ENCODE measurements around the gene KLKB1. TPM values are rescaled to one million over a fixed set of nuclear protein-coding genes. Genes with fewer than 3 reads are reported as not detected.

The KLKB1 gene
- total RNA-seq, 1 experiment from 2014 or later = 0.10 TPM

DNA sequence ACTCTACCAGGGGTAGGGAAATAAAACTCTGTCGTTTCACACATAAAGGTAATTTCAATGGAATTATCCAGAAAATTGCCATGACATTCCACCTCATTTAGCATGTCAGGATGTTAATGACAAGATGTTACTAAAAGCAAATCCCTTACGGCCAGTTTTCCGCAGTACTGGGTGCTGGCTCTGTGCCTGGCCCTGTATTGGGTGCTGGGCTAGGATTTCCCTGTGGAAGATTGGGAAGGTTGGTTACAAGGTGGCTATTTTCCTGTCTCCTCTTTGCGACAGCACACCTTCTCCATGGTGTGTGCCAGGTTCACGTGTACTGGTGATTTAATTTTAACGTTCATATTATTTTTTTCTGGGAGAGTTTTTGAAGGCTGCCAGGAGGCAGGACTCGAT is 13.1 kb downstream of the KLKB1 start (continued):
- TF ChIP-seq, protein P1, sequence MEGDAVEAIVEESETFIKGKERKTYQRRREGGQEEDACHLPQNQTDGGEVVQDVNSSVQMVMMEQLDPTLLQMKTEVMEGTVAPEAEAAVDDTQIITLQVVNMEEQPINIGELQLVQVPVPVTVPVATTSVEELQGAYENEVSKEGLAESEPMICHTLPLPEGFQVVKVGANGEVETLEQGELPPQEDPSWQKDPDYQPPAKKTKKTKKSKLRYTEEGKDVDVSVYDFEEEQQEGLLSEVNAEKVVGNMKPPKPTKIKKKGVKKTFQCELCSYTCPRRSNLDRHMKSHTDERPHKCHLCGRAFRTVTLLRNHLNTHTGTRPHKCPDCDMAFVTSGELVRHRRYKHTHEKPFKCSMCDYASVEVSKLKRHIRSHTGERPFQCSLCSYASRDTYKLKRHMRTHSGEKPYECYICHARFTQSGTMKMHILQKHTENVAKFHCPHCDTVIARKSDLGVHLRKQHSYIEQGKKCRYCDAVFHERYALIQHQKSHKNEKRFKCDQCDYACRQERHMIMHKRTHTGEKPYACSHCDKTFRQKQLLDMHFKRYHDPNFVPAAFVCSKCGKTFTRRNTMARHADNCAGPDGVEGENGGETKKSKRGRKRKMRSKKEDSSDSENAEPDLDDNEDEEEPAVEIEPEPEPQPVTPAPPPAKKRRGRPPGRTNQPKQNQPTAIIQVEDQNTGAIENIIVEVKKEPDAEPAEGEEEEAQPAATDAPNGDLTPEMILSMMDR (IDR thresholded peaks at IDR 0.05 in 2 of 3, conservative IDR thresholded peaks at IDR 0.05 in 1 of 3; ENCODE audit: borderline replicate concordance in 1 of 3, insufficient read depth in 1 of 3, low read depth in 2 of 3, low read length in 2 of 3) = no peak
- TF ChIP-seq CEBPB (IDR thresholded peaks at IDR 0.05; ENCODE audit: low read depth) (no peak), YY1 (IDR thresholded peaks at IDR 0.05; ENCODE audit: extremely low read depth, insufficient replicate concordance, low read depth, low read length) (no peak), EZH2phosphoT487 (IDR thresholded peaks at IDR 0.05; ENCODE audit: borderline replicate concordance) (no peak)

DNA sequence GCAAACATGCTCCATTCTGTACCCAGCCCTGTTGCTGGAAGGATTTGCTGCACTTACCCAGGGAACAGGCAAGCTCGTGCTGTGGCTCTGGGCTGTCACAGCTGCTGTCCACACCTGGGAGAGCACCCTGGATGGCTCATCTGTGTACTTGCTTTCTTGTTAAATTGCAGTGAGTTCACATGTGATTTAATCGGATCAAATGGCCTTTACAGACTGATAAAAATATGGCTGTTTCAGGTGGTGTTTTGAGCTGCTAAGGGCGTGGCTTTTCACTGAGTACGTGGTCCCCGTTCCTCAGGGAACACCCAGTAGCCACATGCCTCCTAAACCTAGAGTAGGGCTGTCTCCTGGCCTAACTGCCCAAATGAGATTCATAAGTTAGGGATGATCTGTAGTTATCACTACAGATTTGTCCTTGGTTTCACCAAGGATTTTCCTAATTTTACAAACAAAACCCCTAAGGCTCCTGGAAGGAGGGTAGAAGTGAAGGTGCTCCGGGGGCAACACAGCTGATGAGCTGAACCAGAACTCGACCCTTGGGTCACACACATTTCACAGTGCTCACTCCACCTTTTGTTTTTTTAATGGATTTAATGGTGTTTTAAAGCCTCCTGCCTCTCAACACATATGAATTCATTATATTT is 13.7 kb downstream of the KLKB1 start:
- ChIA-PET RAD21 (ENCODE audit: low non-redundant PET in 1 of 2, low total read pairs in 2 of 2, uncharacterized antibody in 2 of 2, unreplicated experiment in 2 of 2) (no interaction called here), CTCF (no interaction called here), POLR2A (no interaction called here)
- ATAC-seq = no peak
- Histone ChIP-seq H3K36me3 (ENCODE audit: control insufficient read depth in 1 of 2, insufficient read depth in 2 of 2, low read length in 2 of 2) (no peaks in the 10 kb centered on the region), H3K4me3 (replicated peaks in 1 of 2; ENCODE audit: low read depth in 1 of 2, low read length in 2 of 2) (no peak overlapping the region), H4K20me1 (ENCODE audit: insufficient read depth) (no peaks in the 10 kb centered on the region), H3K4me1 (ENCODE audit: control insufficient read depth in 1 of 2, insufficient read depth in 2 of 2, low read length in 2 of 2) (no peaks in the 10 kb centered on the region), H3K79me2 (ENCODE audit: insufficient read depth, low read length) (no peaks in the 10 kb centered on the region), H3K27ac (ENCODE audit: low read depth, low read length) (no peak overlapping the region), H3K9me3 (ENCODE audit: control insufficient read depth in 1 of 2, insufficient read depth in 1 of 2, low read depth in 1 of 2, low read length in 2 of 2) (no peaks in the 10 kb centered on the region), H2AFZ (ENCODE audit: low read depth, low read length, poor library complexity, severe bottlenecking) (no peak overlapping the region), H3K27me3 (ENCODE audit: insufficient read depth, low read length) (no peaks in the 10 kb centered on the region), H3K9ac (ENCODE audit: low read length) (no peak overlapping the region), H3K4me2 (ENCODE audit: low read length) (no peak overlapping the region), H3K9me2 (ENCODE audit: insufficient read depth) (no peaks in the 10 kb centered on the region)
- no TSS peak for BruUV-seq (replicated peaks)
- intact Hi-C loops (cut with micrococcal nuclease) = no loop called here
- no peak for DNase-seq (ENCODE audit: low read depth, low spot score)
- TF ChIP-seq, protein P2, sequence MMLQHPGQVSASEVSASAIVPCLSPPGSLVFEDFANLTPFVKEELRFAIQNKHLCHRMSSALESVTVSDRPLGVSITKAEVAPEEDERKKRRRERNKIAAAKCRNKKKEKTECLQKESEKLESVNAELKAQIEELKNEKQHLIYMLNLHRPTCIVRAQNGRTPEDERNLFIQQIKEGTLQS (IDR thresholded peaks at IDR 0.05) = no peak

Data from HCT116 (cell line).